HepG2 (cell line): ENCODE results near the gene LRRC8E. TPM values are rescaled to one million over a fixed set of nuclear protein-coding genes. Genes with fewer than 3 reads are reported as not detected.

Source experiments
- ASH2L ChIP-seq: fragments of 300-600, 200-600 bp; sonication (generic); IDR thresholded peaks from 2 replicates; pipeline ENCODE4 v1.7.0; 2017; ENCODE audit warnings: low read depth, mild to moderate bottlenecking, moderate library complexity, mixed read lengths, low read length; ENCODE audit not compliant: insufficient read length
- ATF7 ChIP-seq, 2 experiments: fragments of 450-650 bp in 1 of 2; sonication (generic) in 1 of 2; formaldehyde crosslinking in 1 of 2; IDR thresholded peaks; 2 replicates each; pipeline versions ENCODE4 v1.4.0 to v1.6.1; 2016 to 2020; ENCODE audit warnings: antibody characterized with exemption in 1 of 2, mild to moderate bottlenecking in 1 of 2, missing genetic modification reagents in 1 of 2
- ESRRA ChIP-seq: sonication (generic); formaldehyde crosslinking; IDR thresholded peaks from 2 replicates; pipeline ENCODE4 v1.5.1; 2020; ENCODE audit warnings: mild to moderate bottlenecking, low read depth, missing genetic modification reagents
- ISL2 ChIP-seq: sonication (generic); formaldehyde crosslinking; IDR thresholded peaks from 2 replicates; pipeline ENCODE4 v1.5.0; 2020; ENCODE audit warnings: missing genetic modification reagents
- JARID2 ChIP-seq: sonication (generic); formaldehyde crosslinking; IDR thresholded peaks from 2 replicates; pipeline ENCODE4 v1.8.1; 2023; ENCODE audit warnings: missing genetic modification reagents, inconsistent platforms; ENCODE audit not compliant: insufficient replicate concordance
- JUN ChIP-seq: sonication (generic); formaldehyde crosslinking; IDR thresholded peaks from 2 replicates; pipeline ENCODE4 v1.4.0; 2020; ENCODE audit warnings: mild to moderate bottlenecking, missing genetic modification reagents
- KAT2B ChIP-seq: fragments of 150-350 bp; IDR thresholded peaks from 2 replicates; pipeline ENCODE4 v1.6.1; 2014; ENCODE audit warnings: low read depth, low read length, borderline replicate concordance
- KMT2A ChIP-seq: sonication (generic); formaldehyde crosslinking; IDR thresholded peaks from 2 replicates; pipeline ENCODE4 v1.4.0; 2020; ENCODE audit warnings: missing genetic modification reagents
- NFKBIZ ChIP-seq: IDR thresholded peaks from 2 replicates; pipeline ENCODE4 v1.6.1; 2018; ENCODE audit warnings: missing genetic modification reagents, missing compliant biosample characterization
- RBFOX2 ChIP-seq: fragments of 200-400 bp; formaldehyde crosslinking; IDR thresholded peaks from 2 replicates; pipeline ENCODE4 v1.6.1; 2017; ENCODE audit warnings: low read depth, mild to moderate bottlenecking, low read length
- SP5 ChIP-seq: IDR thresholded peaks from 2 replicates; pipeline ENCODE4 v1.6.1; 2016; ENCODE audit warnings: low read depth, borderline replicate concordance
- TEAD2 ChIP-seq: sonication (generic); formaldehyde crosslinking; IDR thresholded peaks from 2 replicates; pipeline ENCODE4 v1.9.0; 2021; ENCODE audit warnings: missing genetic modification reagents
- ZFP36L2 ChIP-seq: sonication (generic); formaldehyde crosslinking; IDR thresholded peaks from 2 replicates; pipeline ENCODE4 v1.4.0; 2020; ENCODE audit warnings: missing genetic modification reagents
- ZNF282 ChIP-seq: fragments of 450-650 bp; IDR thresholded peaks from 2 replicates; pipeline ENCODE4 v1.6.1; 2018; ENCODE audit not compliant: partially characterized antibody
- ZNF331 ChIP-seq: sonication (generic); formaldehyde crosslinking; IDR thresholded peaks from 2 replicates; pipeline ENCODE4 v1.4.0; 2020; ENCODE audit warnings: missing genetic modification reagents
- ZNF446 ChIP-seq: sonication (generic); formaldehyde crosslinking; IDR thresholded peaks from 2 replicates; pipeline ENCODE4 v1.5.0; 2020; ENCODE audit warnings: mild to moderate bottlenecking, missing genetic modification reagents
- ZNF496 ChIP-seq: sonication (generic); formaldehyde crosslinking; IDR thresholded peaks from 2 replicates; pipeline ENCODE4 v1.8.1; 2023; ENCODE audit warnings: mild to moderate bottlenecking, moderate library complexity, missing genetic modification reagents; ENCODE audit not compliant: insufficient replicate concordance
- ZNF569 ChIP-seq: sonication (generic); formaldehyde crosslinking; IDR thresholded peaks from 2 replicates; pipeline ENCODE4 v1.5.0; 2020; ENCODE audit warnings: mild to moderate bottlenecking, missing genetic modification reagents, moderate library complexity, borderline replicate concordance
- ZSCAN25 ChIP-seq: sonication (generic); formaldehyde crosslinking; IDR thresholded peaks from 2 replicates; pipeline ENCODE4 v1.8.0; 2022; ENCODE audit warnings: mild to moderate bottlenecking, missing genetic modification reagents
- polyA plus RNA-seq, 8 experiments: library from polyadenylated mRNA; depleted of rRNA in 3 of 8; stranded (reverse) in 7 of 8; unstranded in 1 of 8; fragments of >200 nt; fragmentation: Illumina TruSeq in 4 of 8; extraction: Trizol in 4 of 8; gene quantifications; 2 replicates each; pipeline versions ENCODE4 v1.2.1 to v1.2.3, GENCODE V29; 2011 to 2016; ENCODE audit warnings: low read depth in 4 of 8, missing spikeins in 1 of 8, mixed read lengths in 1 of 8; ENCODE audit not compliant: insufficient read depth in 1 of 8
- total RNA-seq, 5 experiments: library from RNA; depleted of rRNA; stranded (reverse); fragments of >200 nt; fragmentation: Illumina TruSeq; extraction: Trizol; gene quantifications; 2 replicates each; pipeline ENCODE4 v1.2.3, GENCODE V29; 2016; ENCODE audit warnings: low read depth in 1 of 5
- TF ChIP-seq, protein P1 (sequence below): sonication (generic); formaldehyde crosslinking; IDR thresholded peaks from 2 replicates; pipeline ENCODE4 v1.4.0; 2020; ENCODE audit warnings: missing genetic modification reagents, low read depth, mild to moderate bottlenecking, borderline replicate concordance
- TF ChIP-seq, protein P2 (sequence below): sonication (generic); formaldehyde crosslinking; IDR thresholded peaks from 2 replicates; pipeline ENCODE4 v1.4.0; 2020; ENCODE audit warnings: mild to moderate bottlenecking, low read depth, missing genetic modification reagents
- TF ChIP-seq, protein P3 (sequence below): sonication (generic); formaldehyde crosslinking; IDR thresholded peaks from 2 replicates; pipeline ENCODE4 v1.5.0; 2020; ENCODE audit warnings: missing genetic modification reagents, mild to moderate bottlenecking, borderline replicate concordance
- TF ChIP-seq, protein P4 (sequence below): sonication (generic); formaldehyde crosslinking; IDR thresholded peaks from 2 replicates; pipeline ENCODE4 v1.4.0; 2020; ENCODE audit warnings: mild to moderate bottlenecking, missing genetic modification reagents
- TF ChIP-seq, protein P5 (sequence below): sonication (generic); formaldehyde crosslinking; IDR thresholded peaks from 2 replicates; pipeline ENCODE4 v1.5.0; 2020; ENCODE audit warnings: missing genetic modification reagents
- TF ChIP-seq, protein P6 (sequence below): sonication (generic); formaldehyde crosslinking; IDR thresholded peaks from 2 replicates; pipeline ENCODE4 v1.4.0; 2020; ENCODE audit warnings: missing genetic modification reagents, borderline replicate concordance

The LRRC8E gene
- total and polyA plus RNA-seq, 2 of the 13 experiments (the other 11 are each of a cell fraction or from before 2014, with no cell fraction given) = 8.0 to 10.3 TPM

DNA sequence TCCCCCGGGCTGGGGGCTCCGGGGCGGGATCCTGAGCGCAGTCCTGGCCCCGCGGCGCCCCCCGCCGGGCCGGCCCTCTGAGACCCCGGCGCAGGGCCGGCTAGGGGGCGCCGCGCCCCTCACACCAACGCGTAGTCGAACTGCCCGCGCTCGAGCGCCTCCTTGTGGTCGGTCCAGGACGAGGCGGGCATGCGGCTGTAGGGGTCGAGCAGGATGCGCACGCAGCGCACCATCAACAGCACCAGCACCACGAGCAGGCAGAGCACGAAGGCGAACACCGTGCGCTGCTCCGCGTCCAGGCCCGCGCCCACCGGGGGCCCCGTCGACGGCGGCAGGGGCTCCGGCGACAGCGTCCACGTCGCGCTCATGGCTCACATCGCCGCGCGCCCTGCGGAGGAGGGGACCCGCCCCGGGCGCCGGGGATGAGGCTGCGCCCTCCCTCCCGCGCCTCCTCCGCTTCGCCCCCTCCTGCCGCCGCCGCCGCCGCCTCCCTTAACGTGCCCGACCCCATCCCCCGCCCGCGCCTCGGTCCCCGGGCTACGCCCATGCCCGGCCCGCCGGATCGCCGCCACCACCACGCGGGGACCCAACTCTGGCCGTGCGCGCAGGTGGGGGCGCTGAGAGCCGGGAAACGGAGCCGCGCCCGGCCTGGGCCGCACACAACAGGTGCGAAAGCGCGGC is 37.0 kb downstream of the LRRC8E start (continued):
- TF ChIP-seq, protein P1, sequence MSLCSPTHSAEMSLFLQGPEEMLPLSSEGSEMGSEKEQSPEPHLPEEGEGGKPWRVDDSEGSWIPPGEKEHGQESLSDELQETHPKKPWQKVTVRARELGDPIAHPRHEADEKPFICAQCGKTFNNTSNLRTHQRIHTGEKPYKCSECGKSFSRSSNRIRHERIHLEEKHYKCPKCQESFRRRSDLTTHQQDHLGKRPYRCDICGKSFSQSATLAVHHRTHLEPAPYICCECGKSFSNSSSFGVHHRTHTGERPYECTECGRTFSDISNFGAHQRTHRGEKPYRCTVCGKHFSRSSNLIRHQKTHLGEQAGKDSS (CRISPR knock-in tag) = peak; percentile 68; the same call in 1 of the 2 replicates
- TF ChIP-seq ZFP36L2 (CRISPR knock-in tag) = 0 out of 2 replicates have a peak, but pooled peaks have one; percentile 53
- no peak for TF ChIP-seq ISL2 (CRISPR knock-in tag)
- no peak for TF ChIP-seq ASH2L
- TF ChIP-seq, protein P2, sequence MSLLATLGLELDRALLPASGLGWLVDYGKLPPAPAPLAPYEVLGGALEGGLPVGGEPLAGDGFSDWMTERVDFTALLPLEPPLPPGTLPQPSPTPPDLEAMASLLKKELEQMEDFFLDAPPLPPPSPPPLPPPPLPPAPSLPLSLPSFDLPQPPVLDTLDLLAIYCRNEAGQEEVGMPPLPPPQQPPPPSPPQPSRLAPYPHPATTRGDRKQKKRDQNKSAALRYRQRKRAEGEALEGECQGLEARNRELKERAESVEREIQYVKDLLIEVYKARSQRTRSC (CRISPR knock-in tag) = 0 out of 2 replicates have a peak, but pooled peaks have one; percentile 70
- no peak for TF ChIP-seq ZNF282
- peak; percentile 54; the same call in 1 of the 2 replicates for TF ChIP-seq ZNF446 (CRISPR knock-in tag)
- peak; percentile 90; the same call in 1 of the 2 replicates for TF ChIP-seq TEAD2 (CRISPR knock-in tag)
- TF ChIP-seq ZNF496 = no peak
- TF ChIP-seq SP5 (CRISPR knock-in tag) = no peak
- no peak for TF ChIP-seq JUN (CRISPR knock-in tag)
- 0 out of 2 replicates have a peak, but pooled peaks have one; percentile 26 for TF ChIP-seq KMT2A (CRISPR knock-in tag)
- no peak for TF ChIP-seq ZNF569 (CRISPR knock-in tag)
- no peak for TF ChIP-seq ATF7 (IDR thresholded peaks at IDR 0.05)
- no peak for TF ChIP-seq ATF7 (CRISPR knock-in tag; IDR thresholded peaks at IDR 0.05)
- TF ChIP-seq, protein P3, sequence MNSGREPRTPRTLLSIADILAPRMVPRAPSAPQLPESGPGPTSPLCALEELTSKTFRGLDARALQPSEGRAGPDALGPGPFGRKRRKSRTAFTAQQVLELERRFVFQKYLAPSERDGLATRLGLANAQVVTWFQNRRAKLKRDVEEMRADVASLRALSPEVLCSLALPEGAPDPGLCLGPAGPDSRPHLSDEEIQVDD (CRISPR knock-in tag) = peak; percentile 89; the same call in 1 of the 2 replicates
- TF ChIP-seq JARID2 (CRISPR knock-in tag) = no peak
- TF ChIP-seq ESRRA = no peak
- 0 out of 2 replicates have a peak, but pooled peaks have one; percentile 45 for TF ChIP-seq NFKBIZ
- TF ChIP-seq, protein P4, sequence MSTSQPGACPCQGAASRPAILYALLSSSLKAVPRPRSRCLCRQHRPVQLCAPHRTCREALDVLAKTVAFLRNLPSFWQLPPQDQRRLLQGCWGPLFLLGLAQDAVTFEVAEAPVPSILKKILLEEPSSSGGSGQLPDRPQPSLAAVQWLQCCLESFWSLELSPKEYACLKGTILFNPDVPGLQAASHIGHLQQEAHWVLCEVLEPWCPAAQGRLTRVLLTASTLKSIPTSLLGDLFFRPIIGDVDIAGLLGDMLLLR (CRISPR knock-in tag) = peak; percentile 89; the same call in 1 of the 2 replicates
- TF ChIP-seq RBFOX2 = no peak
- peak; percentile 58; the same call in 1 of the 2 replicates for TF ChIP-seq ZSCAN25
- no peak for TF ChIP-seq KAT2B
- peak; percentile 42; the same call in 1 of the 2 replicates for TF ChIP-seq ZNF331 (CRISPR knock-in tag)
- TF ChIP-seq, protein P5, sequence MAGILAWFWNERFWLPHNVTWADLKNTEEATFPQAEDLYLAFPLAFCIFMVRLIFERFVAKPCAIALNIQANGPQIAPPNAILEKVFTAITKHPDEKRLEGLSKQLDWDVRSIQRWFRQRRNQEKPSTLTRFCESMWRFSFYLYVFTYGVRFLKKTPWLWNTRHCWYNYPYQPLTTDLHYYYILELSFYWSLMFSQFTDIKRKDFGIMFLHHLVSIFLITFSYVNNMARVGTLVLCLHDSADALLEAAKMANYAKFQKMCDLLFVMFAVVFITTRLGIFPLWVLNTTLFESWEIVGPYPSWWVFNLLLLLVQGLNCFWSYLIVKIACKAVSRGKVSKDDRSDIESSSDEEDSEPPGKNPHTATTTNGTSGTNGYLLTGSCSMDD (CRISPR knock-in tag) = peak; percentile 68; the same call in 1 of the 2 replicates
- TF ChIP-seq, protein P6, sequence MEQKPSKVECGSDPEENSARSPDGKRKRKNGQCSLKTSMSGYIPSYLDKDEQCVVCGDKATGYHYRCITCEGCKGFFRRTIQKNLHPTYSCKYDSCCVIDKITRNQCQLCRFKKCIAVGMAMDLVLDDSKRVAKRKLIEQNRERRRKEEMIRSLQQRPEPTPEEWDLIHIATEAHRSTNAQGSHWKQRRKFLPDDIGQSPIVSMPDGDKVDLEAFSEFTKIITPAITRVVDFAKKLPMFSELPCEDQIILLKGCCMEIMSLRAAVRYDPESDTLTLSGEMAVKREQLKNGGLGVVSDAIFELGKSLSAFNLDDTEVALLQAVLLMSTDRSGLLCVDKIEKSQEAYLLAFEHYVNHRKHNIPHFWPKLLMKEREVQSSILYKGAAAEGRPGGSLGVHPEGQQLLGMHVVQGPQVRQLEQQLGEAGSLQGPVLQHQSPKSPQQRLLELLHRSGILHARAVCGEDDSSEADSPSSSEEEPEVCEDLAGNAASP (CRISPR knock-in tag) = no peak
